GM18519 (cell line): ENCODE data around the gene PEX11B.

ENCODE experiments used
- ATAC-seq: cut with Tn5 transposase; IDR thresholded peaks from one replicate; pipeline ENCODE4 v1.9.1; 2021; ENCODE audit warnings: mild to moderate bottlenecking, moderate library complexity; ENCODE audit not compliant: unreplicated experiment, low FRiP score

Gene PEX11B, protein sequence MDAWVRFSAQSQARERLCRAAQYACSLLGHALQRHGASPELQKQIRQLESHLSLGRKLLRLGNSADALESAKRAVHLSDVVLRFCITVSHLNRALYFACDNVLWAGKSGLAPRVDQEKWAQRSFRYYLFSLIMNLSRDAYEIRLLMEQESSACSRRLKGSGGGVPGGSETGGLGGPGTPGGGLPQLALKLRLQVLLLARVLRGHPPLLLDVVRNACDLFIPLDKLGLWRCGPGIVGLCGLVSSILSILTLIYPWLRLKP

GRCh38 chr1:145918144-145918991, at the start of gene PEX11B:
PEX11B (minus strand) TSS chr1:145918717; CDS start chr1:145918688, 29 bp downstream.
- no peak for ATAC-seq

GRCh38 chr1:145967288-145967687, 48.8 kb upstream of the PEX11B start:
- ATAC-seq: no peak

DNA sequence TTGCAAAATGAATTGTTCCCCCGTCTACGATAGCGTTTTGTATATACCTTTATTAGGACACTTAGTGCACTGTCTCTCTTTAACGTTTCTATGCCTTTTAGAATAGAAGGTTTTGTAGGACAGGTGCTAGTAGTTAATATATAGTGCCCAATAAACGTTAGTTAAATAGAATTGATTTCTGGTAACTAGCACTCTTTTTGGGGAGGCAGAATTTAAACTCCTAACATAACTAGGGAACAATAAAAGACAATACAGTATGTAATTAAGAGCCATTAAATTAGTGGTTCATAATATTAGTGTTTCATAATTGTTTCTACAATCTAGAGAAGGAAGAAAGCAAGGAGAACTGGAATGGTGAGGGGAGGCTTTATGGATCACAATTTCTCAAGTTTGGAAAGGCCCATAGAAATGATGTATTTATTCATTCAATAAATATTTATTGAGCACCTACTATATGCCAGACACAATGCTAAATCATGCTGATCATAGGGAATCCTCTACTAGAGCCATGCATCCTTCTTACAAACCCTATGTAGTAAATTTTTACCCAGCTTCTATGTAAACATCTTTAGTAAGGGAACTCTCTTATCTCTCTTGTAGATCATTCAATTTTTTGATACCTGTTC, 46.7 kb upstream of the PEX11B start:
- no peak for ATAC-seq

DNA sequence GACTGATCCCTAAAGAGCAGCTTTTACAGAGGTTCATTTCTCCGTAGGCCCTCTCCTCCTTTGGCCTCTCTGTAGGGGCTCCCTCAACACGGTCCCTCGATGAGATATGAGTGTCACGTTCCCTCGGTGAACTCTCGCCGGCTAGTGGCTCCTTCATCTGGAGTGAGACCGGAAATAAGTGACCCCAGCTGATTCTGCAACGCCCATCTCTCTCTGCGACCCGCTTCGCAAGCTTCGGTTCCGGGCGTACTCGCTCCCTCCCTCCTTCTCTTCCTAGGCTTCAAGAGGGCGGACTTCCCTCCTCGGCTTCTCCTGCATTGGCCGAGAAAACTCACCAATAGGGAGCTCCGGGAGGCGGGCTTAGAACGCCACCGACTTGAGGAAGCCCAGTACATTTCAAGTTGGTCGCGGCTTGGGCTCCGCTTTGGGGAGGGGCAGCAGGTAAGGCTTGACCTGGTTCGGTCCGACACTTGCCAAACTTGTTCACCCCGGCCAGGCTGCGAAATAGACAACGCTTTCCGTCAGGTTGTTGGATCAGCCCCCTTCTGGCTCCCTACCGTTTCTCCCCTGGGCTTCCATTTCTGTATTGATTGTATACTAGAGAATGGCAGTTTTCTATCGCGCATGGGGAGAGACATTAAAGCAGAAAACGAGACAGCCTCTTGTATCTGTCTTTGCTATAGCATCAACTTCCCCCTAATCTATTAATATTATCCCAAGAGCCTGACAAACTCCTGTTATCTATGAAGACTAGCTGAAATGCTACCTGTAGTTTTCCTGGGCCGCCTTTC, 46.0 kb upstream of the PEX11B start, which contains the start of the genes ANKRD34A and POLR3GL:
Gene ANKRD34A, minus strand, starts transcription at position 248 of the 791 bp plus-strand sequence. CDS start 2,816 bp downstream, outside the sequence.
Gene POLR3GL, plus strand, starts transcription at position 363 of the 791 bp plus-strand sequence. CDS start 10,176 bp downstream, outside the sequence.
- peak; percentile 59 for ATAC-seq

DNA sequence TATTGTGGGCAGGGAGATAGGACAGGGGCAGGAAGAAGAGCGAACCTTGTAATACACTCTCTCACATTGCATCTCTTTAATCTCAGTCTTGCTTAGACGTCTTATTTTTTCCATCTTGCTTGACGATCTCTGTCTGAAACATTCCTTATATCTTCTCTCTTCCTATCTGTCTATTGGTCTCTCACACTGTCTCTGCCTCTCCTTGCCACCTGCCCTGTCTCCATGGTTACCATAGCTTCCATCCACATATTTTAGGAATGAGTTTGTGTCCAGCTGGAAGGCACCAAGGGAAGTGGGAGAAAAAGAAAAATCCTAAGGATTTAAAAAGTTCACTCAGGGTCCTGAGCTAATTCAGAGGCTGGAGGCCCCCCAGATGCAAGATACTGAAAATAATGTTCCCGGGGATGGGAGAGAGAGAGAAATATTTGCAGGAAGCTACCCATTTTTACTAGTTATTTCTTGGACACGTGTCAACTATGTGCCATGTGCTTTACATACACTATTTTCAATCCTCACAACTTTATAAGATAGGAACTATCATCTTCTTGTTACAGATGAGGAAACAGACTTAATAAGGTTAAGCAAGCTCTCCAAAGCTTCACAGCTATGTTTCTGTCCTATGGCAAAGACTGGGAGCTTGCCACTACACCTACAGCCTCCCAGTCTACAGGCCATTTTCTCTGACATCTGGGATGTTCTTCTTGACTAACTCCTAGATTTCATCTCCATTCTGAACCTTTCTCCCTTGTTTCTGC, 44.9 kb upstream of the PEX11B start:
- ATAC-seq: no peak

DNA sequence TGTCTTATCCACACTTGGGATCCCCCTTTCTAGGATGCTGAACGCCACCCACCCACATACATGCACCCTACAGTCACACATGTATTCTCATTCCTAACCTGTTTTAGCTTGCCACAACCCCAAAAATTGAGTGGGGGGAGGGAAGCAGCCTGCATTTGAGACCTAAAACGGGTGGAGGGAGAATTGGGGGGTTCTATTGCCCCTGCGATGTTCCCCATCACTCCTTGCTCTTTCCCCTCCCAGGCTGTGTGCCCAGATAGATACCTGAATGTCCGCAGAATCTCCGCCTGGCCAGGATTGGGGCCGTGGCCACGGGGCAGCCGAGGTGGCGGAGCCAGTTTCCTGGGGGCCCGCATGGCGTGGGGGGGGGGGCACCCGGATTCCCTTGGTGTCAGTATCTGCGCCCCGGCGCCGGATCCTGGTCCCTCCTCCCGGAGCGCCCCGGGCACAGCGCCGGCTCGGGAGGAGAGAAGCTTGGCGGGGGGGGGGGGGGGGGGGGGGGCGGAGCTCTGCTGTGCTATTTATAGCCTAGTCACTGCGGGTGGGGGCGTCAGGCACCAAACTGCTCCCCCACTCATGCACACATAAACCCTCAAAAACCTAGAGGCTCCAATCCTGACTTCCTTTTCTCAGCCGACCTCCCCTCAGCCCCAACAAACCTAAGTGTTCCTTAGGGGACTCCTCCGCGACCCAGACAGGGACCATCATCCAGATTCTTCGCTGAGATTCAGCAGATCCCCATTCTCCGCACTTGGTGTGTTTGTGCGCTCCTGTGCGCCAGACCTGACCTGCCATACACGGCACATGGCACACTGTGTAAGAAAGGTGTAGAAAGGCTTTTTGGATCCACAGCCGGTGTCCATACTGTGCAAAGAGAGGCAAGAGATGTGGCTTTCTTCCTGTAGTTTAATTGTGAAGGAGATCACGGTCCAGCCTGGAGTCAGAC, 43.9 kb upstream of the PEX11B start:
- ATAC-seq: no peak

GRCh38 chr1:145961425-145962156, 43.1 kb upstream of the PEX11B start:
- ATAC-seq: no peak

DNA sequence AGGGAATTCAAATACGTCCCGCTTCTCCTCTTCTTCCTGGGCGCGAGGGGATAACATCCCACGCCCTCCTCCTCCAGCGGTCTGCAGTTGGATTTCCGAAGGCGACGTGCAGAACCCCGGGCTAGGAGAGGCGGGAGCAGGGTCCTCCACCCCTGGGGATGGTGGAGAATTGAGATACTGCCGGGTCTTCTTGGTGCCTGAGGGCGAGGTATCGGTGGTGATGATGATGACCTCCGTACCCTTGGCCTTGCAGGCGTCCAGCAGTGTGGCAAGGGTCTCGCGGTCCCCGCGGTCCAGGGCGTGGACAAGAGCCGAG, 42.5 kb upstream of the PEX11B start:
- no peak for ATAC-seq

DNA sequence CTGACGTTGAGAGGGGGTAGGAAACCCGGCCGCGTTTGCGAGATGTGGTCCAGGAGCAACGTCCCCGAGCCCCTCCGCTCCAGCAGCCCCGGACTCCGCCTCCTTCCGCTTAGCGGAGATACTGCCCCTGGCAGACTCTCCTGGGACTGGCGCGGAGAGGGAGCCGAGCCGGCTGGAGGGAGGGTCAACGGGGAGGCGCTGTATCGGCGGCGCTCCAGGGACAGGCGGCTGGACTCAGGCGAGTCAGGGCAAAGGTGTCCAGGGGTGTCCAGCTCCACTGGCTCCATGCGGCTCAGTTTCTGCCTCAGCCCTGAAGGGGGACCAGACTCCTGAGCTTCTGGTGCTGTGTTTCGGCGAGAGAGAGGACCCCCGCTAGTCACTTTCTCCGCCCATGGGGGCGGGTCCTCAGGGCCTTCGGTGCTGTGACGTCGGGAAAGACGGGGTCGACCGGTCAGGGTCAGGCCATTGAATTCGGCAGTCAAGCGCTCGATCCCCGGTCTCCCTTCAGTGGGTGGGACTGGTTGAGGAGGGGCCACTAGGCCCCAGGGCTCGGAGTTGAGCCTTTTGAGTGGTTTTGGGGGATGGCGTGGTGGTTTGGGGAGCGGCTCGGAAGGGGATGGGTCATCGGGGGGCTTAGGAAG, 42.1 kb upstream of the PEX11B start:
- ATAC-seq: no peak

DNA sequence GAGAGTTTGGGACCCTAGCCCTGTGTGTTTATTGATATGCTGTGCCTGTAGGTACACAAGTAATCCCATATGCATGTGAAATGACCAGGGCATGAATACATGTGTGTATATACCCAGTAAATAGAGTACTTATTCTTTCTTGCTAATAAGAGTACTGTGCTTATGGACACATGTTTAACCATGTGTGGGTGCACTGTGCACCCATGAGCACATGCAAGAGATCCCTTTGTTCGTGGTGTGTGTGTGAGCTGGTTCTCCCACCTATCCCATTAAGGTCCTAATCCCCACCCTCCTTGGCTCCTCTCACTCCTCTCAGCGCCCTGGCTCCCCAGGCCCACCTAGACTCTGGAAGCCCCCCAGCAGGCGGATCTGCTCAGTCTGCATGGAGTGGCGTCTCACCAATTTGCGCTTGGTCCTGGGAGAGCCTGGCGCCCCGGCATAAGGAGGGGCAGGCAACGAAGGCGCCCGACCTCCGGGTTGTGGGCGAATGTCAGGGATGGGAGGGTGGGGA, 41.5 kb upstream of the PEX11B start:
- ATAC-seq: no peak

- ATAC-seq: no peak
Observed at GRCh38 chr1:145959333-145959732, 40.8 kb upstream of the PEX11B start.

- ATAC-seq: no peak
Observed at GRCh38 chr1:145958734-145959133, 40.2 kb upstream of the PEX11B start.

- ATAC-seq: peak; percentile 61
Observed at GRCh38 chr1:145957443-145958319, 39.2 kb upstream of the PEX11B start, which contains the start of gene LIX1L. LIX1L (minus strand) TSS chr1:145958017; CDS start chr1:145957927, 90 bp downstream.

- no peak for ATAC-seq
Observed at GRCh38 chr1:145956781-145957442, 38.4 kb upstream of the PEX11B start.

- ATAC-seq: no peak
Observed at GRCh38 chr1:145956361-145956760, 37.8 kb upstream of the PEX11B start.

DNA sequence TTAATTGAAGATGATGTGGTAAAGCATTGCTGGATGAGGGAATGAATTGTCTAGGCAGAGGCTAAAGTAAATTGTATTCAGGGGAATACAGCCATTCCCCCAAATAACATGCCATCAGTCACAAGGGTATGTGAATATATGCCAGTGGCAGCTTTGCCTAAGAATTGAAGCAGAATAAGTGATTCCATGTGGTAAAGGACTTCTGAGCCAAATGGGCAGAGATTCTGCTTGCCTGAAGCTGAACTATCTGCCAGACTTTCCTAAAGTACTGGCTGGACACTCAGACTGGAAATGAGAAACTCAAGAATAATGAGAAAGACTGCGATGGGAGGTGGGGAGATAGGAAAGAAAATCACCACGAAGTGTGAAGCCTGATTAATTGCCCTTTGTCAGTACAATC, 36.9 kb upstream of the PEX11B start:
- ATAC-seq: no peak
